HG02870 (cell line): ENCODE measurements around the gene NT5C1A.

ENCODE experiments used
- ATAC-seq: cut with Tn5 transposase; IDR thresholded peaks from one replicate; pipeline ENCODE4 v1.9.1; 2021; ENCODE audit warnings: mild to moderate bottlenecking, moderate library complexity; ENCODE audit not compliant: unreplicated experiment

The NT5C1A gene

GRCh38 chr1:39663559-39663958, 8.3 kb downstream of the NT5C1A start:
- no peak for ATAC-seq

- no peak for ATAC-seq
Measured at GRCh38 chr1:39662861-39663260, 9.0 kb downstream of the NT5C1A start.

GRCh38 chr1:39659538-39659937, 12.4 kb downstream of the NT5C1A start:
- no peak for ATAC-seq

- no peak for ATAC-seq
Measured at GRCh38 chr1:39659110-39659509, 12.8 kb downstream of the NT5C1A start.

GRCh38 chr1:39657923-39658485, 13.9 kb downstream of the NT5C1A start:
- ATAC-seq, result no peak

- ATAC-seq, result no peak
Measured at GRCh38 chr1:39657402-39657801, 14.5 kb downstream of the NT5C1A start.

- no peak for ATAC-seq
Measured at GRCh38 chr1:39656391-39656790, 15.5 kb downstream of the NT5C1A start.

- ATAC-seq, result no peak
Measured at GRCh38 chr1:39655578-39656268, 16.2 kb downstream of the NT5C1A start.

- ATAC-seq, result no peak
Measured at GRCh38 chr1:39654291-39654690, 17.6 kb downstream of the NT5C1A start.

- no peak for ATAC-seq
Measured at GRCh38 chr1:39653546-39654031, 18.3 kb downstream of the NT5C1A start.

- ATAC-seq, result no peak
Measured at GRCh38 chr1:39652554-39652953, 19.4 kb downstream of the NT5C1A start.

GRCh38 chr1:39652105-39652504, 19.8 kb downstream of the NT5C1A start:
- no peak for ATAC-seq

GRCh38 chr1:39650431-39650830, 21.5 kb downstream of the NT5C1A start:
- no peak for ATAC-seq

GRCh38 chr1:39649636-39650185, 22.2 kb downstream of the NT5C1A start:
- no peak for ATAC-seq

- no peak for ATAC-seq
Measured at GRCh38 chr1:39648496-39648895, 23.4 kb downstream of the NT5C1A start.

GRCh38 chr1:39647247-39647646, 24.7 kb downstream of the NT5C1A start:
- ATAC-seq, result no peak

GRCh38 chr1:39646232-39647081, 25.4 kb downstream of the NT5C1A start:
- ATAC-seq, result no peak

- no peak for ATAC-seq
Measured at GRCh38 chr1:39645411-39646043, 26.4 kb downstream of the NT5C1A start.

GRCh38 chr1:39643705-39644104, 28.2 kb downstream of the NT5C1A start:
- no peak for ATAC-seq

- no peak for ATAC-seq
Measured at GRCh38 chr1:39642796-39643195, 29.1 kb downstream of the NT5C1A start.

- ATAC-seq, result no peak
Measured at GRCh38 chr1:39640861-39641260, 31.0 kb downstream of the NT5C1A start.
